ENCODE measurements around the gene CHRNA9. TPM values are rescaled to one million over a fixed set of nuclear protein-coding genes. Genes with fewer than 3 reads are reported as not detected.

The CHRNA9 gene
- total RNA-seq, 1 experiment from 2014 or later: 2.0 TPM

DNA sequence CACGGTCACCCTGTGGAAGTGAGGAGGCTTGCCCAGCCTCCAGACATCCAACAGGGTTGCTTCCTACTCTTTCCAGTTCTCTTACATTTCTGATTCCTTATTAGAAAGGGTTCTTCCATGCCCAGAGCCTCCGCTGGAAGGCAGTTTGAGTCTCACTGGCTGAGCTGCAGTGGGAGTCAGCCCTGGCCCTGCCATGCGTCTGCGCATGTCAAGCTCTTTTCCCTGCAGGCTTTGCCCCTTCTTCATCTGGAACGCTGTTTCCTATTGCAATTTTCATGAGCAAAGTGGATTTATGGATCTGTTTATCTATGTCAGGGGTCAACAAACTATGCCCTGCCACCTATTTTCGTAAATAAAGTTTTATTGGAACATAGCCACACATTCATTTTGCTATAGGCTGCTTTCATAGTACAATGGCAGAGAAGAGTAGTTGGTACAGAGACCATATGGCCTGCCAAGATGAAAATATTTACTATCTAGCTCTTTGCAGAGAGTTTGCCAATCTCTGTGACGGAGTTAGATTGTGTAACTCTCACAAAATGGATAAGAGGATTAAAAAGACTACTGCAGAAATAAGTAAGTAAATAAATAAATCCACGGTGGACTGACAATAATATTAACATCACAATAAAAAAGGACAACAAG is 3.9 kb upstream of the CHRNA9 start:
- H3K27me3 Mint-ChIP-seq (ENCODE audit: insufficient read depth, unreplicated experiment): no peaks in the 10 kb centered on the region
- H3K4me3 Mint-ChIP-seq (ENCODE audit: unreplicated experiment): no peak overlapping the region
- H3K4me1 Mint-ChIP-seq (ENCODE audit: insufficient read depth, unreplicated experiment): peaks cover 34% of the 10 kb centered on the region
- DNase-seq (ENCODE audit: unreplicated experiment): peak; percentile 49
- no peak for TF ChIP-seq CTCF (IDR thresholded peaks at IDR 0.05; ENCODE audit: unreplicated experiment)
- H3K27ac Mint-ChIP-seq (ENCODE audit: low read depth, unreplicated experiment): no peak overlapping the region
- peaks cover 10% of the 10 kb centered on the region for H3K36me3 Mint-ChIP-seq (ENCODE audit: insufficient read depth, unreplicated experiment)
- ChIA-PET POLR2A (interaction anchor here (0.6 to 1.2 kb wide), 2 partner anchors 76 to 273 kb away, joined by 3 to 6 read pairs; no protein-coding TSS in a partner anchor), CTCF (interaction anchor here (0.5 to 6.5 kb wide), 7 partner anchors 10 to 904 kb away, joined by 3 to 29 read pairs (median 3); no protein-coding TSS in a partner anchor)
- intact Hi-C loops (cut with micrococcal nuclease): no loop called here
- BruUV-seq (replicated peaks): no TSS peak
- H3K9me3 Mint-ChIP-seq (ENCODE audit: unreplicated experiment): no peaks in the 10 kb centered on the region

GRCh38 chr4:40331961-40332360 is 3.2 kb upstream of the CHRNA9 start:
- Mint-ChIP-seq H3K27ac (ENCODE audit: low read depth, unreplicated experiment) (no peak overlapping the region), H3K4me1 (ENCODE audit: insufficient read depth, unreplicated experiment) (peaks cover 34% of the 10 kb centered on the region), H3K36me3 (ENCODE audit: insufficient read depth, unreplicated experiment) (peaks cover 10% of the 10 kb centered on the region), H3K4me3 (ENCODE audit: unreplicated experiment) (no peak overlapping the region), H3K9me3 (ENCODE audit: unreplicated experiment) (no peaks in the 10 kb centered on the region), H3K27me3 (ENCODE audit: insufficient read depth, unreplicated experiment) (no peaks in the 10 kb centered on the region)
- intact Hi-C loops (cut with micrococcal nuclease): no loop called here
- no TSS peak for BruUV-seq (replicated peaks)
- ChIA-PET POLR2A (no interaction called here), CTCF (interaction anchor here (0.5 to 6.5 kb wide), 4 partner anchors 10 to 78 kb away, joined by 3 to 29 read pairs (median 4); no protein-coding TSS in a partner anchor)
- DNase-seq (ENCODE audit: unreplicated experiment): no peak
- TF ChIP-seq CTCF (IDR thresholded peaks at IDR 0.05; ENCODE audit: unreplicated experiment): no peak

- peak overlapping the region; percentile 32 for H3K27ac Mint-ChIP-seq (ENCODE audit: low read depth, unreplicated experiment)
- no peak for TF ChIP-seq CTCF (IDR thresholded peaks at IDR 0.05; ENCODE audit: unreplicated experiment)
- H3K36me3 Mint-ChIP-seq (ENCODE audit: insufficient read depth, unreplicated experiment): peaks cover 10% of the 10 kb centered on the region
- no peaks in the 10 kb centered on the region for H3K9me3 Mint-ChIP-seq (ENCODE audit: unreplicated experiment)
- DNase-seq (ENCODE audit: unreplicated experiment): peak; percentile 98
- H3K4me3 Mint-ChIP-seq (ENCODE audit: unreplicated experiment): peak overlapping the region; percentile 4
- POLR2A ChIA-PET: interaction anchor here (0.7 to 2.3 kb wide), 4 partner anchors 17 to 276 kb away, joined by 3 to 15 read pairs (median 3); no protein-coding TSS in a partner anchor
- BruUV-seq (replicated peaks): no TSS peak
- intact Hi-C loops (cut with micrococcal nuclease): no loop called here
- CTCF ChIA-PET: interaction anchor here (0.6 to 6.5 kb wide), 7 partner anchors 9 to 192 kb away, joined by 3 to 29 read pairs (median 4); no protein-coding TSS in a partner anchor
- no peaks in the 10 kb centered on the region for H3K27me3 Mint-ChIP-seq (ENCODE audit: insufficient read depth, unreplicated experiment)
- peaks cover 30% of the 10 kb centered on the region for H3K4me1 Mint-ChIP-seq (ENCODE audit: insufficient read depth, unreplicated experiment)
Measured at GRCh38 chr4:40333921-40334352, 1.2 kb upstream of the CHRNA9 start.

DNA sequence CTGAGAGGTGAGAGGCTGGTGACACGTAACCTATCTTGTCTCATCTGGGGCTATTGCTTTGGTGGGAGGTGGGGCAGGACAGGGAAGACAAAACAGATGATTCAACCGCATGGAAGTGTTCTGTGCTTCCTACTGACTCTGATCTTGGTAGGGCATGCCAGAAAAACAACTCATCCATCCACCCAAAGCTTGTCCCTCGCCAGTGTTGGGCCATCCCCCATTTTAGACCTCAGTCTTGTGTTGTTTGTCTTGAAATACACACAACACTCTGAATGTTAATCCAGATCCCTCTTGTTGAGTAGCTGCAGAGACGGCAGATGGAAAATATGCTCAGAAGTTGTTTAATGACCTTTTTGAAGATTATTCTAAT is 377 bp downstream of the CHRNA9 start:
- no TSS peak for BruUV-seq (replicated peaks)
- Mint-ChIP-seq H3K36me3 (ENCODE audit: insufficient read depth, unreplicated experiment) (peaks cover 9% of the 10 kb centered on the region), H3K27ac (ENCODE audit: low read depth, unreplicated experiment) (no peak overlapping the region), H3K4me1 (ENCODE audit: insufficient read depth, unreplicated experiment) (peaks cover 37% of the 10 kb centered on the region), H3K27me3 (ENCODE audit: insufficient read depth, unreplicated experiment) (no peaks in the 10 kb centered on the region), H3K9me3 (ENCODE audit: unreplicated experiment) (no peaks in the 10 kb centered on the region), H3K4me3 (ENCODE audit: unreplicated experiment) (no peak overlapping the region)
- peak; percentile 70 for DNase-seq (ENCODE audit: unreplicated experiment)
- ChIA-PET CTCF (interaction anchor here (1.1 to 6.5 kb wide), 3 partner anchors 10 to 186 kb away, joined by 5 to 29 read pairs (median 8); no protein-coding TSS in a partner anchor), POLR2A (interaction anchor here (0.7 to 0.8 kb wide), 2 partner anchors 68 to 226 kb away, joined by 3 read pairs; no protein-coding TSS in a partner anchor)
- intact Hi-C loops (cut with micrococcal nuclease): no loop called here
- no peak for TF ChIP-seq CTCF (IDR thresholded peaks at IDR 0.05; ENCODE audit: unreplicated experiment)

Data from MCF 10A (cell line).